Brain microvascular endothelial cell (primary cell): ENCODE data around the gene CDCP1.

Experiments used
- DNase-seq: peaks from one replicate; pipeline ENCODE4 v3.0.0-alpha.2; 2020
- H3K27ac ChIP-seq: fragments of 250-450 bp; sonication (Bioruptor Pico); 2 replicates; pipeline ENCODE4 v1.5.1; 2020; ENCODE audit warnings: mild to moderate bottlenecking, moderate library complexity
- H3K27me3 ChIP-seq: fragments of 250-450 bp; sonication (Bioruptor Pico); replicated peaks from 2 replicates; pipeline ENCODE4 v1.5.1; 2020; ENCODE audit warnings: mild to moderate bottlenecking
- H3K36me3 ChIP-seq: fragments of 250-450 bp; sonication (Bioruptor Pico); replicated peaks from 2 replicates; pipeline ENCODE4 v1.5.1; 2020; ENCODE audit warnings: mild to moderate bottlenecking
- H3K4me3 ChIP-seq: 2 replicates; pipeline ENCODE4 v1.5.1; 2011; ENCODE audit warnings: low read depth, mild to moderate bottlenecking, control low read depth, low read length, moderate library complexity
- CTCF ChIP-seq: IDR thresholded peaks from 2 replicates; pipeline ENCODE4 v1.5.1; 2011; ENCODE audit warnings: low read depth, mild to moderate bottlenecking, moderate library complexity, low read length, control low read depth, inconsistent platforms; ENCODE audit errors: missing control alignments
- in situ Hi-C: cut with HindIII; loops from 2 replicates; pipeline ENCODE4 v1.10.0; 2017; ENCODE audit warnings: low sequenced_read_pairs, low pct_ligation_motif_present

Gene CDCP1

DNA sequence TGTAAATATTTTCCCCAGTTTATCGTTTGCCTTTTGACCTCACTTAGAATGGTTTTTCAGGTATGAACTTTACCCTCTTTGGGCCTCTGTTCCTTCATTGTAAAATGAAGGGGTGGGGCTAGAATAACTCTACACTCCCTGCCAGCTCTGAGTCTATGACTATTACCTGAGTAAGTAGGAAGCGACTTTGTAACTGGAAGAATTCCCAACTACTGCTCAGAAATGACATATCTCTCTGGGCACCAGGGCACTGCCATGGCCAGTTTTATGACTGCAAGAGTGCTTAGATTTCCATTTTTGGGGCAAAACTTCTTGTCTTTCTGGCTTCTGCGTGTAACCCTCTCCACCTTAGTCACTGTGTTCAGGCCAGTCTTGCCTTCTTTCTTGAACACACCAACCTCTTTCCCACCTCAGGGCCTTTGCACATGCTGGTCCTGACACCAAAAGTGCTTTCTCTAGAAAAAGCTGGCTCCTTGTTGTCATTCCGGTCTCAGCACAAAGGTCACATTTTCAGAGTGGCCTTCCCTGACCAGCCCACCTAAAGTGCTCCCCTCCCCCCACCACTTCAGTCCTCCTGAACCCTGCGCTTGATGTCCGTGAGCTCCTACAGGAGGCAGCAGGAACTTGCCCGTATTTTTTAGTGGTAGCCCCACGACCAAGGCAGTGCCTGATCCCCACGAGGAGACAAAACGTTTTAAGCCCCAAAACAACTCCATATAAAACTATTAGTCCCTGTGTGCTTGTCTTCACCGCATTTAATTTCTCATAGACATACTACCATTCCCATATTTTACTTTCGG is 25.6 kb downstream of the CDCP1 start:
- Histone ChIP-seq H3K27ac (no peak overlapping the region), H3K4me3 (no peak overlapping the region)
- no peak for DNase-seq

DNA sequence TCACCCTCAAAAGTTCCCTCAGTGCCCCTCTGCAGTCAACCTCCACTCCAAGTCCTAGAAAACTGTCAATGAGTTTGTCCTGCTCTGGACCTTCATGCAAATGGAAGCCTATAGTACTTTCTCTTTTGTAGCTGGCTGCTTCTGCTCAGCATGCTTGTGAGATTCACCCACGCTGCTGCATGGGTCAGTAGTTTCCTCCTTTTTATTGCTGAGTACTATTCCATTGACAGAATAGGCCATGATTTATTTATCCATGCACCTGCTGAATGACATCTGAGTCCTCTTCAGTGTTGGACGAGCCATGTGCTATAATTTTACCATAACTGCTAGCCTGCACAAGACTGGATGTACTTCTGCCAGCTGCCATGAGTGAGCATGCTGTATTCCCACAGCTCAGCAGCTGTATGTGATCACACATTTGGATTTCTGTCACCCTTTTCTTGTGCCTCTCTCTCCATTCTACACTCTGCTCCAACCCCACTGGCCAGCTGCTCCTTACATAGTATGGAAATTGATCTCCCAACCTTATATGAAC is 26.3 kb downstream of the CDCP1 start:
- no peak for DNase-seq
- TF ChIP-seq CTCF, result no peak
- Histone ChIP-seq H3K27ac (no peak overlapping the region), H3K27me3 (no peaks in the 10 kb centered on the region), H3K36me3 (no peaks in the 10 kb centered on the region), H3K4me3 (no peak overlapping the region)
- in situ Hi-C loops, result no loop called here

More for the DNA sequence above, 25.6 kb downstream of the CDCP1 start:
- no peak for TF ChIP-seq CTCF
- Histone ChIP-seq H3K27me3 (no peaks in the 10 kb centered on the region), H3K36me3 (no peaks in the 10 kb centered on the region)
- in situ Hi-C loops, result no loop called here

- H3K27me3 ChIP-seq, result no peaks in the 10 kb centered on the region
- H3K4me3 ChIP-seq, result no peak overlapping the region
- no peak for DNase-seq
- in situ Hi-C loops, result no loop called here
- TF ChIP-seq CTCF, result no peak
- H3K27ac ChIP-seq, result no peak overlapping the region
- no peaks in the 10 kb centered on the region for H3K36me3 ChIP-seq
These were observed 26.8 kb downstream of the CDCP1 start for GRCh38 chr3:45119376-45119775.

- no peaks in the 10 kb centered on the region for H3K27me3 ChIP-seq
- H3K27ac ChIP-seq, result no peak overlapping the region
- TF ChIP-seq CTCF, result no peak
- no peaks in the 10 kb centered on the region for H3K36me3 ChIP-seq
- no peak for DNase-seq
- in situ Hi-C loops, result no loop called here
- no peak overlapping the region for H3K4me3 ChIP-seq
These were observed 27.5 kb downstream of the CDCP1 start for GRCh38 chr3:45118615-45119071.

DNA sequence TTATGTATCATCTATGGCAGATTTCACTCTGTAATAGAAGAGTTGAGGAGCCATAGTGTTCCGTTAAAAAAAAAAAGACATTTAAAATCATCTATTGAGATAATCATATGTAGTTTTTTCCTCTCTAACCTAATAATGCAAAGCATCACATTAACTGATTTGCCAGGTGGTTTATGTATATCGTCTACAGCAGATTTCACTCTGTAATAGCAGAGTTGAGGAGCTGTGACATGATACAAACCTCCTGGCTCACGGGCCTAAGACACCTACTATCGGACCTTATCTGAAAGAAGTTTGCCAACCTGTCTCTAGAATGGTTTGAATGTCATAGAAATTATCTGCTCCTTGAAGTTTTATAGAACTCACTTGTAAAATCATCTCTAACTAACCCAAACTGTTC is 29.8 kb downstream of the CDCP1 start:
- in situ Hi-C loops, result no loop called here
- TF ChIP-seq CTCF, result no peak
- Histone ChIP-seq H3K4me3 (no peak overlapping the region), H3K36me3 (no peaks in the 10 kb centered on the region), H3K27ac (no peak overlapping the region), H3K27me3 (no peaks in the 10 kb centered on the region)
- no peak for DNase-seq
